ENCODE measurements around the gene PRKCB. TPM values are rescaled to one million over a fixed set of nuclear protein-coding genes. Genes with fewer than 3 reads are reported as not detected.

The PRKCB gene
- total RNA-seq, 4 donors from 2014 or later, result 0.51 to 1.3 (median 1.1) TPM

GRCh38 chr16:24037335-24037734 lies 201.6 kb downstream of the PRKCB start:
- Histone ChIP-seq H3K4me1 (no peaks in the 10 kb centered on the region), H3K4me3 (no peak overlapping the region), H3K27me3 (no peaks in the 10 kb centered on the region), H3K36me3 (no peaks in the 10 kb centered on the region), H3K27ac (no peak overlapping the region), H3K9me3 (no peaks in the 10 kb centered on the region)
- no peak for TF ChIP-seq POLR2A (IDR thresholded peaks at IDR 0.05)
- intact Hi-C loops (cut with DNase I; ENCODE audit: low total_unique reads) (no loop called here), in situ Hi-C loops (cut with MboI; ENCODE audit: low sequenced_read_pairs in 4 of 4) (loop anchor here in 1 of 4 donors (25.0 kb wide), 1 partner anchor 400 kb away; the partner anchor contains the start of genes DCTN5 and PALB2)
- ATAC-seq (no peak), DNase-seq (no peak)

- no peaks in the 10 kb centered on the region for H3K27me3 ChIP-seq
Measured at GRCh38 chr16:24041834-24042631, 206.2 kb downstream of the PRKCB start.

GRCh38 chr16:24044467-24044866 lies 208.7 kb downstream of the PRKCB start:
- H3K9me3 ChIP-seq, result no peaks in the 10 kb centered on the region
- no peaks in the 10 kb centered on the region for H3K4me1 ChIP-seq
- H3K36me3 ChIP-seq, result no peaks in the 10 kb centered on the region
- H3K27ac ChIP-seq, result no peak overlapping the region
- in situ Hi-C loops (cut with MboI; ENCODE audit: low sequenced_read_pairs in 4 of 4) (loop anchor here in 2 of 4 donors (10.0 to 25.0 kb wide), 2 partner anchors 407 to 460 kb away; partner anchors contain the start of genes DCTN5 (in 1 of the 2) and PALB2 (in 1 of the 2)), intact Hi-C loops (cut with DNase I; ENCODE audit: low total_unique reads) (loop anchor here (10.0 kb wide), 1 partner anchor 460 kb away; no protein-coding TSS in a partner anchor)
- ATAC-seq (no peak), DNase-seq (no peak)
- H3K4me3 ChIP-seq, result no peak overlapping the region
- no peaks in the 10 kb centered on the region for H3K27me3 ChIP-seq
- TF ChIP-seq POLR2A (IDR thresholded peaks at IDR 0.05), result no peak
- TF ChIP-seq CTCF (IDR thresholded peaks at IDR 0.05 in 4 of 5, conservative IDR thresholded peaks at IDR 0.05 in 1 of 5), result no peak

More at GRCh38 chr16:24041834-24042631, 206.2 kb downstream of the PRKCB start:
- no peaks in the 10 kb centered on the region for H3K4me1 ChIP-seq
- H3K4me3 ChIP-seq, result no peak overlapping the region
- in situ Hi-C loops (cut with MboI; ENCODE audit: low sequenced_read_pairs in 4 of 4) (loop anchor here in 2 of 4 donors (10.0 to 25.0 kb wide), 2 partner anchors 405 to 463 kb away; partner anchors contain the start of genes DCTN5 (in 1 of the 2) and PALB2 (in 1 of the 2)), intact Hi-C loops (cut with DNase I; ENCODE audit: low total_unique reads) (loop anchor here (10.0 kb wide), 1 partner anchor 463 kb away; no protein-coding TSS in a partner anchor)
- DNase-seq, result no peak
- H3K9me3 ChIP-seq, result no peaks in the 10 kb centered on the region
- no peak overlapping the region for H3K27ac ChIP-seq
- no peak for ATAC-seq
- peak in 3 of 5 experiments; percentile 25 to 44 (median 40) for TF ChIP-seq CTCF (IDR thresholded peaks at IDR 0.05 in 4 of 5, conservative IDR thresholded peaks at IDR 0.05 in 1 of 5)
- no peak for TF ChIP-seq POLR2A (IDR thresholded peaks at IDR 0.05)
- H3K36me3 ChIP-seq, result no peaks in the 10 kb centered on the region

GRCh38 chr16:24045641-24046040 lies 209.9 kb downstream of the PRKCB start:
- no peak for ATAC-seq
- TF ChIP-seq POLR2A (IDR thresholded peaks at IDR 0.05) (no peak), CTCF (IDR thresholded peaks at IDR 0.05 in 4 of 5, conservative IDR thresholded peaks at IDR 0.05 in 1 of 5) (no peak)
- H3K4me1 ChIP-seq, result no peaks in the 10 kb centered on the region
- H3K27me3 ChIP-seq, result no peaks in the 10 kb centered on the region
- no peak overlapping the region for H3K27ac ChIP-seq
- no peaks in the 10 kb centered on the region for H3K9me3 ChIP-seq
- no peaks in the 10 kb centered on the region for H3K36me3 ChIP-seq
- DNase-seq, result no peak
- H3K4me3 ChIP-seq, result no peak overlapping the region
- in situ Hi-C loops (cut with MboI; ENCODE audit: low sequenced_read_pairs in 4 of 4) (loop anchor here in 2 of 4 donors (10.0 to 25.0 kb wide), 2 partner anchors 408 to 459 kb away; partner anchors contain the start of genes DCTN5 (in 1 of the 2) and PALB2 (in 1 of the 2)), intact Hi-C loops (cut with DNase I; ENCODE audit: low total_unique reads) (loop anchor here (10.0 kb wide), 1 partner anchor 459 kb away; no protein-coding TSS in a partner anchor)

- TF ChIP-seq POLR2A (IDR thresholded peaks at IDR 0.05), result no peak
- TF ChIP-seq CTCF (IDR thresholded peaks at IDR 0.05 in 4 of 5, conservative IDR thresholded peaks at IDR 0.05 in 1 of 5), result no peak
- no peak for ATAC-seq
- intact Hi-C loops (cut with DNase I; ENCODE audit: low total_unique reads), result loop anchor here (10.0 kb wide), 1 partner anchor 458 kb away; no protein-coding TSS in a partner anchor
Measured at GRCh38 chr16:24046442-24046841, 210.7 kb downstream of the PRKCB start.

More at GRCh38 chr16:24046442-24046841, 210.7 kb downstream of the PRKCB start:
- DNase-seq, result no peak
- no peaks in the 10 kb centered on the region for H3K27me3 ChIP-seq
- in situ Hi-C loops (cut with MboI; ENCODE audit: low sequenced_read_pairs in 4 of 4), result loop anchor here in 2 of 4 donors (10.0 to 25.0 kb wide), 2 partner anchors 409 to 458 kb away; partner anchors contain the start of genes DCTN5 (in 1 of the 2) and PALB2 (in 1 of the 2)
- H3K36me3 ChIP-seq, result no peaks in the 10 kb centered on the region
- no peak overlapping the region for H3K4me3 ChIP-seq
- no peak overlapping the region for H3K27ac ChIP-seq
- H3K4me1 ChIP-seq, result no peaks in the 10 kb centered on the region
- no peaks in the 10 kb centered on the region for H3K9me3 ChIP-seq

Data from gastrocnemius medialis (tissue), 4 donors.